ENCODE results near the gene CST9. TPM values are rescaled to one million over a fixed set of nuclear protein-coding genes. Genes with fewer than 3 reads are reported as not detected.

The CST9 gene
- total and polyA plus RNA-seq, 9 of the 15 experiments (the other 6 are each of a cell fraction or from before 2014, with no cell fraction given) = not detected

- TF ChIP-seq, protein P1, sequence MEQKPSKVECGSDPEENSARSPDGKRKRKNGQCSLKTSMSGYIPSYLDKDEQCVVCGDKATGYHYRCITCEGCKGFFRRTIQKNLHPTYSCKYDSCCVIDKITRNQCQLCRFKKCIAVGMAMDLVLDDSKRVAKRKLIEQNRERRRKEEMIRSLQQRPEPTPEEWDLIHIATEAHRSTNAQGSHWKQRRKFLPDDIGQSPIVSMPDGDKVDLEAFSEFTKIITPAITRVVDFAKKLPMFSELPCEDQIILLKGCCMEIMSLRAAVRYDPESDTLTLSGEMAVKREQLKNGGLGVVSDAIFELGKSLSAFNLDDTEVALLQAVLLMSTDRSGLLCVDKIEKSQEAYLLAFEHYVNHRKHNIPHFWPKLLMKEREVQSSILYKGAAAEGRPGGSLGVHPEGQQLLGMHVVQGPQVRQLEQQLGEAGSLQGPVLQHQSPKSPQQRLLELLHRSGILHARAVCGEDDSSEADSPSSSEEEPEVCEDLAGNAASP (IDR thresholded peaks at IDR 0.05) = no peak
- no peak for TF ChIP-seq PATZ1 (CRISPR knock-in tag; IDR thresholded peaks at IDR 0.05; ENCODE audit: borderline replicate concordance)
Observed at GRCh38 chr20:23652926-23653325, 47.2 kb upstream of the CST9 start (continued).

DNA sequence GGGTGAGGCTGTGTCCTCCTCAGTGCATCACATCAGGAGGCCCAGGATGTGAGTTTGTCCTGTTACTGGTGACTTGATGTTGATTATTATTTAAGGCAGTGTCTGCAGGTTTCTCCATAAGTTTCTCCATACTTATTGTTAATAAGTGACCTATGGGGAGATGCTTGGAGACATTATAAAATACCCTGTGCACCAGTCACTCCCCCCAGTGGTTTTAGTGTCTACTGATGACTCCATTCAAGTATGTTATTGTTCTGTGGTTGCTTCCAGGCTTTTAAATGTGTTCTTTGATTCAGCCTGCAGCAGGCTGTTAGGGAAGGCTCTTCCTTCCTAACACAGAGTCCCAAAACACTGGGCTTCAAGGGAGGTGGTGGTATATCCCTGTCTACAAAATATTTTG is 46.7 kb upstream of the CST9 start:
- no peak overlapping the region for H3K4me3 ChIP-seq
- TF ChIP-seq CAMTA2 (CRISPR knock-in tag; conservative IDR thresholded peaks at IDR 0.05) (no peak), NR2C1 (IDR thresholded peaks at IDR 0.05) (no peak), NR2C1 (tag; IDR thresholded peaks at IDR 0.05) (no peak), GTF2E2 (tag; IDR thresholded peaks at IDR 0.05) (no peak), KAT8 (IDR thresholded peaks at IDR 0.05; ENCODE audit: low read depth) (no peak), MLX (CRISPR knock-in tag; conservative IDR thresholded peaks at IDR 0.05) (no peak), FOXK2 (conservative IDR thresholded peaks at IDR 0.05 in 1 of 2, IDR thresholded peaks at IDR 0.05 in 1 of 2; ENCODE audit: low read depth in 2 of 2) (no peak)
- H3K36me3 ChIP-seq (ENCODE audit: control insufficient read depth, insufficient read depth, low read length) = no peaks in the 10 kb centered on the region
- H3K9me1 ChIP-seq (ENCODE audit: control insufficient read depth, insufficient read depth, low read length) = no peaks in the 10 kb centered on the region
- no peak overlapping the region for H3K27ac ChIP-seq (ENCODE audit: extremely low read depth, low read depth, low read length)
- no peaks in the 10 kb centered on the region for H3K27me3 ChIP-seq (ENCODE audit: control insufficient read depth in 2 of 2, insufficient read depth in 2 of 2, low read length in 2 of 2)
- no peak overlapping the region for H2AFZ ChIP-seq (ENCODE audit: low read depth, low read length)
- no peak overlapping the region for H3K4me2 ChIP-seq (ENCODE audit: insufficient read depth, low read length)
- no peaks in the 10 kb centered on the region for H4K20me1 ChIP-seq (replicated peaks; ENCODE audit: control insufficient read depth, insufficient read depth, low read length)
- no peak overlapping the region for H3K9ac ChIP-seq (ENCODE audit: insufficient read depth in 1 of 2, low read depth in 2 of 2, low read length in 2 of 2)
- in situ Hi-C loops (cut with MboI) = no loop called here
- intact Hi-C loops (cut with micrococcal nuclease) = no loop called here
- ChIA-PET CTCF (ENCODE audit: low intra/inter-chr PET ratio) (no interaction called here), POLR2A (no interaction called here)
- H3K9me3 ChIP-seq (replicated peaks; ENCODE audit: control insufficient read depth, insufficient read depth, low read depth, low read length) = no peaks in the 10 kb centered on the region
- no peak for ATAC-seq
- DNase-seq (ENCODE audit: extremely low read depth in 1 of 4, low spot score in 3 of 4) = no peak
- no peaks in the 10 kb centered on the region for H3K79me2 ChIP-seq (ENCODE audit: control insufficient read depth, insufficient read depth, low read length)
- no peak for FAIRE-seq
- peaks cover 0 to 6% of the 10 kb centered on the region in 2 experiments; a peak in 2 of 5 replicates for H3K4me1 ChIP-seq (replicated peaks in 1 of 2; ENCODE audit: control insufficient read depth in 2 of 2, insufficient read depth in 2 of 2, low read length in 2 of 2)
- no TSS peak for BruUV-seq (replicated peaks)
